ENCODE results near the gene APOF. TPM values are rescaled to one million over a fixed set of nuclear protein-coding genes. Genes with fewer than 3 reads are reported as not detected.

Gene APOF
- total and polyA plus RNA-seq, 2 of the 8 experiments (the other 6 are each of a cell fraction or from before 2014, with no cell fraction given), result not detected

GRCh38 chr12:56315622-56316473 is 46.8 kb downstream of the APOF start, which contains the start of gene CNPY2:
Gene CNPY2 (minus strand): TSS chr12:56315988. CDS start chr12:56315217, 771 bp downstream.
- Histone ChIP-seq H3K79me2 (ENCODE audit: control insufficient read depth in 1 of 2, insufficient read depth in 2 of 2, low read length in 2 of 2) (peaks cover 4 to 16% of the 10 kb centered on the region in 2 experiments; a peak in 3 of 4 replicates), H2AFZ (ENCODE audit: low read length) (peak within 1 kb of the TSS; percentile 79)
- CTCF ChIA-PET (ENCODE audit: partially characterized antibody), result interaction anchor here (0.8 to 4.7 kb wide), 13 partner anchors 9 to 161 kb away, joined by 3 to 38 read pairs (median 7); partner anchors contain the start of genes PAN2, STAT2 and TIMELESS
- peak; percentile 92 for TF ChIP-seq TBP (IDR thresholded peaks at IDR 0.05; ENCODE audit: low read depth, low read length)
- peak; percentile 78; the same call in 1 of the 2 replicates for TF ChIP-seq YY1 (IDR thresholded peaks at IDR 0.05; ENCODE audit: low read depth, low read length)
- TF ChIP-seq SIN3A (conservative IDR thresholded peaks at IDR 0.05 in 1 of 2, IDR thresholded peaks at IDR 0.05 in 1 of 2; ENCODE audit: low read depth in 1 of 2, low read length in 2 of 2), result peak; percentile 75 to 84; a peak in 3 of 4 replicates
- TF ChIP-seq E2F6 (IDR thresholded peaks at IDR 0.05), result peak; percentile 54; the same call in 1 of the 2 replicates
- TF ChIP-seq KDM5A (IDR thresholded peaks at IDR 0.05; ENCODE audit: low read length), result no peak
- peak; percentile 99 for TF ChIP-seq SIX5 (IDR thresholded peaks at IDR 0.05; ENCODE audit: low read depth, low read length)
- TF ChIP-seq EGR1 (IDR thresholded peaks at IDR 0.05; ENCODE audit: borderline replicate concordance, low read depth, low read length), result no peak
- TF ChIP-seq BCL11A (IDR thresholded peaks at IDR 0.05; ENCODE audit: low read depth in 2 of 2, low read length in 2 of 2), result no peak
- TF ChIP-seq SP1 (IDR thresholded peaks at IDR 0.05; ENCODE audit: low read depth, low read length), result peak; percentile 68

More at GRCh38 chr12:56315622-56316473, 46.8 kb downstream of the APOF start, which contains the start of gene CNPY2:
- WGBS, 2 experiments (ENCODE audit: extremely low coverage in 1 of 2, insufficient coverage in 1 of 2, insufficient read length in 1 of 2, insufficient replicate concordance in 2 of 2, low coverage in 1 of 2, low lambda C conversion rate in 2 of 2, missing lambda C conversion rate in 1 of 2), result 1% methylated on average over 54 of the region's 62 CpGs; no CpG with 5 or more reads in 1 of the 2 experiments
- FAIRE-seq (peak; percentile 75), DNase-seq (ENCODE audit: low read depth in 1 of 2, low spot score in 2 of 2) (peak; percentile 94 to 98)
- H3K9me3 ChIP-seq (ENCODE audit: insufficient read depth in 2 of 2, low read depth in 1 of 2, low read length in 1 of 2), result no peaks in the 10 kb centered on the region
- H4K91ac ChIP-seq (replicated peaks; ENCODE audit: insufficient read length, low read length), result peak within 1 kb of the TSS; percentile 99
- H3K23ac ChIP-seq (ENCODE audit: insufficient read length), result no peak within 1 kb of the TSS
- peaks cover 5 to 19% (median 15%) of the 10 kb centered on the region in 4 experiments; a peak in 7 of 8 replicates for H3K36me3 ChIP-seq (ENCODE audit: control insufficient read depth in 2 of 4, insufficient read depth in 4 of 4, low read length in 3 of 4)
- H3K14ac ChIP-seq (ENCODE audit: insufficient read length), result no peak within 1 kb of the TSS
- H3K4me3 ChIP-seq (ENCODE audit: extremely low read depth in 1 of 4, insufficient read depth in 2 of 4, low read depth in 3 of 4, low read length in 4 of 4), result peak within 1 kb of the TSS; percentile 70 to 98 (median 96)
- H2AK5ac ChIP-seq (ENCODE audit: low read depth, low read length), result peak within 1 kb of the TSS; percentile 87; the same call in 1 of the 2 replicates
- H3K27ac ChIP-seq (ENCODE audit: low read depth, low read length), result peak within 1 kb of the TSS; percentile 86
- H3K4me1 ChIP-seq (replicated peaks in 1 of 4; ENCODE audit: control insufficient read depth in 3 of 4, insufficient read depth in 4 of 4, low read length in 3 of 4), result peaks cover 0 to 6% (median 3%) of the 10 kb centered on the region in 4 experiments; a peak in 5 of 7 replicates
- H2BK120ac ChIP-seq (replicated peaks; ENCODE audit: low read depth, low read length), result peak within 1 kb of the TSS; percentile 16
- peak within 1 kb of the TSS; percentile 97 for H2BK5ac ChIP-seq (ENCODE audit: low read depth, low read length)
- peak within 1 kb of the TSS; percentile 71; the same call in 1 of the 2 replicates for H2BK12ac ChIP-seq (ENCODE audit: low read depth, low read length)
- H4K8ac ChIP-seq (ENCODE audit: extremely low read depth, insufficient read depth, low read length), result peak within 1 kb of the TSS; percentile 98
- H3K23me2 ChIP-seq (ENCODE audit: low read depth, low read length), result peaks cover 9% of the 10 kb centered on the region
- peak within 1 kb of the TSS; percentile 83 to 89 for H3K4me2 ChIP-seq (ENCODE audit: insufficient read depth in 1 of 2, low read depth in 2 of 2, low read length in 2 of 2)
- 0 out of 2 replicates have a peak within 1 kb of the TSS, but pooled peaks have one; percentile 72 for H2BK15ac ChIP-seq (ENCODE audit: low read length)
- peak within 1 kb of the TSS; percentile 93 for H4K5ac ChIP-seq (ENCODE audit: insufficient read length, low read depth, low read length)
- peaks cover 4% of the 10 kb centered on the region for H3K79me1 ChIP-seq (ENCODE audit: low read depth, low read length)
- H2BK20ac ChIP-seq (ENCODE audit: low read length), result 0 out of 2 replicates have a peak within 1 kb of the TSS, but pooled peaks have one; percentile 15
- peak within 1 kb of the TSS; percentile 96 to 98 (median 98) for H3K9ac ChIP-seq (replicated peaks in 1 of 4; ENCODE audit: extremely low read depth in 1 of 4, low read depth in 3 of 4, low read length in 3 of 4)
- H3K4ac ChIP-seq (replicated peaks; ENCODE audit: insufficient read length, low read depth, low read length), result peak within 1 kb of the TSS; percentile 81
- H3K18ac ChIP-seq (ENCODE audit: extremely low read depth, low read length), result peak within 1 kb of the TSS; percentile 89; the same call in 1 of the 2 replicates
- peak within 1 kb of the TSS; percentile 89 for H3K56ac ChIP-seq (replicated peaks; ENCODE audit: insufficient read length, low read depth, low read length)
- no peaks in the 10 kb centered on the region for H4K20me1 ChIP-seq (replicated peaks in 1 of 2; ENCODE audit: control insufficient read depth in 1 of 2, insufficient read depth in 2 of 2, low read length in 2 of 2)
- POLR2A ChIA-PET (ENCODE audit: partially characterized antibody), result interaction anchor here (0.7 to 3.9 kb wide), 36 partner anchors 9 to 252 kb away, joined by 3 to 37 read pairs (median 6); partner anchors contain the start of genes ANKRD52, IL23A, PA2G4 and PAN2
- H3K27me3 ChIP-seq (replicated peaks in 1 of 4; ENCODE audit: control insufficient read depth in 3 of 4, extremely low read depth in 1 of 4, insufficient read depth in 3 of 4, low read length in 3 of 4), result no peaks in the 10 kb centered on the region
